ENCODE results near the gene AP1B1.

- TF ChIP-seq, protein P1, sequence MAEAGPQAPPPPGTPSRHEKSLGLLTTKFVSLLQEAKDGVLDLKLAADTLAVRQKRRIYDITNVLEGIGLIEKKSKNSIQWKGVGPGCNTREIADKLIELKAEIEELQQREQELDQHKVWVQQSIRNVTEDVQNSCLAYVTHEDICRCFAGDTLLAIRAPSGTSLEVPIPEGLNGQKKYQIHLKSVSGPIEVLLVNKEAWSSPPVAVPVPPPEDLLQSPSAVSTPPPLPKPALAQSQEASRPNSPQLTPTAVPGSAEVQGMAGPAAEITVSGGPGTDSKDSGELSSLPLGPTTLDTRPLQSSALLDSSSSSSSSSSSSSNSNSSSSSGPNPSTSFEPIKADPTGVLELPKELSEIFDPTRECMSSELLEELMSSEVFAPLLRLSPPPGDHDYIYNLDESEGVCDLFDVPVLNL (CRISPR knock-in tag; IDR thresholded peaks at IDR 0.05; ENCODE audit: borderline replicate concordance, low read depth), result no peak
- TF ChIP-seq CTCF (IDR thresholded peaks at IDR 0.05), result no peak
- TF ChIP-seq FOXK1 (CRISPR knock-in tag; IDR thresholded peaks at IDR 0.05), result no peak
- TF ChIP-seq, protein P2, sequence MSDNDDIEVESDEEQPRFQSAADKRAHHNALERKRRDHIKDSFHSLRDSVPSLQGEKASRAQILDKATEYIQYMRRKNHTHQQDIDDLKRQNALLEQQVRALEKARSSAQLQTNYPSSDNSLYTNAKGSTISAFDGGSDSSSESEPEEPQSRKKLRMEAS (CRISPR knock-in tag; IDR thresholded peaks at IDR 0.05), result no peak
- TF ChIP-seq, protein P3, sequence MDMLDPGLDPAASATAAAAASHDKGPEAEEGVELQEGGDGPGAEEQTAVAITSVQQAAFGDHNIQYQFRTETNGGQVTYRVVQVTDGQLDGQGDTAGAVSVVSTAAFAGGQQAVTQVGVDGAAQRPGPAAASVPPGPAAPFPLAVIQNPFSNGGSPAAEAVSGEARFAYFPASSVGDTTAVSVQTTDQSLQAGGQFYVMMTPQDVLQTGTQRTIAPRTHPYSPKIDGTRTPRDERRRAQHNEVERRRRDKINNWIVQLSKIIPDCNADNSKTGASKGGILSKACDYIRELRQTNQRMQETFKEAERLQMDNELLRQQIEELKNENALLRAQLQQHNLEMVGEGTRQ (CRISPR knock-in tag; IDR thresholded peaks at IDR 0.05), result no peak
- TF ChIP-seq CBFB (CRISPR knock-in tag; IDR thresholded peaks at IDR 0.05; ENCODE audit: low read depth), result no peak
- TF ChIP-seq MLX (CRISPR knock-in tag; IDR thresholded peaks at IDR 0.05), result no peak
- TF ChIP-seq SP1 (CRISPR knock-in tag; conservative IDR thresholded peaks at IDR 0.05), result no peak
- no peak for TF ChIP-seq NR1H2 (CRISPR knock-in tag; IDR thresholded peaks at IDR 0.05)
Observed at GRCh38 chr22:29388759-29389090, 355 bp upstream of the AP1B1 start.
